Measurements from ENCODE around the gene RNF19B. TPM values are rescaled to one million over a fixed set of nuclear protein-coding genes. Genes with fewer than 3 reads are reported as not detected.

The RNF19B gene
- total and polyA plus RNA-seq, 2 of the 8 experiments (the other 6 are each of a cell fraction or from before 2014, with no cell fraction given), result 9.2 to 11.2 TPM

- no peak for TF ChIP-seq TAF7 (optimal IDR thresholded peaks at IDR 0.05; ENCODE audit: borderline replicate concordance, low read depth, low read length)
- TF ChIP-seq YY1 (IDR thresholded peaks at IDR 0.05; ENCODE audit: low read depth, low read length), result no peak
These were observed 34.4 kb upstream of the RNF19B start (continued) for GRCh38 chr1:32998997-32999396.
